CD4-positive, alpha-beta T cell treated with Interleukin-4 for 4 hours (primary cell): ENCODE data around the gene DHX30.
"Not testable (repeated sequence)": the region's sequence is repeated elsewhere in the genome, so short reads cannot be mapped to it uniquely, and the experiment has no call there.

Experiments
- DNase-seq: peaks from one replicate; pipeline ENCODE4 v3.0.0-alpha.2; 2020

DHX30 gene, protein sequence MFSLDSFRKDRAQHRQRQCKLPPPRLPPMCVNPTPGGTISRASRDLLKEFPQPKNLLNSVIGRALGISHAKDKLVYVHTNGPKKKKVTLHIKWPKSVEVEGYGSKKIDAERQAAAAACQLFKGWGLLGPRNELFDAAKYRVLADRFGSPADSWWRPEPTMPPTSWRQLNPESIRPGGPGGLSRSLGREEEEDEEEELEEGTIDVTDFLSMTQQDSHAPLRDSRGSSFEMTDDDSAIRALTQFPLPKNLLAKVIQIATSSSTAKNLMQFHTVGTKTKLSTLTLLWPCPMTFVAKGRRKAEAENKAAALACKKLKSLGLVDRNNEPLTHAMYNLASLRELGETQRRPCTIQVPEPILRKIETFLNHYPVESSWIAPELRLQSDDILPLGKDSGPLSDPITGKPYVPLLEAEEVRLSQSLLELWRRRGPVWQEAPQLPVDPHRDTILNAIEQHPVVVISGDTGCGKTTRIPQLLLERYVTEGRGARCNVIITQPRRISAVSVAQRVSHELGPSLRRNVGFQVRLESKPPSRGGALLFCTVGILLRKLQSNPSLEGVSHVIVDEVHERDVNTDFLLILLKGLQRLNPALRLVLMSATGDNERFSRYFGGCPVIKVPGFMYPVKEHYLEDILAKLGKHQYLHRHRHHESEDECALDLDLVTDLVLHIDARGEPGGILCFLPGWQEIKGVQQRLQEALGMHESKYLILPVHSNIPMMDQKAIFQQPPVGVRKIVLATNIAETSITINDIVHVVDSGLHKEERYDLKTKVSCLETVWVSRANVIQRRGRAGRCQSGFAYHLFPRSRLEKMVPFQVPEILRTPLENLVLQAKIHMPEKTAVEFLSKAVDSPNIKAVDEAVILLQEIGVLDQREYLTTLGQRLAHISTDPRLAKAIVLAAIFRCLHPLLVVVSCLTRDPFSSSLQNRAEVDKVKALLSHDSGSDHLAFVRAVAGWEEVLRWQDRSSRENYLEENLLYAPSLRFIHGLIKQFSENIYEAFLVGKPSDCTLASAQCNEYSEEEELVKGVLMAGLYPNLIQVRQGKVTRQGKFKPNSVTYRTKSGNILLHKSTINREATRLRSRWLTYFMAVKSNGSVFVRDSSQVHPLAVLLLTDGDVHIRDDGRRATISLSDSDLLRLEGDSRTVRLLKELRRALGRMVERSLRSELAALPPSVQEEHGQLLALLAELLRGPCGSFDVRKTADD

DNA sequence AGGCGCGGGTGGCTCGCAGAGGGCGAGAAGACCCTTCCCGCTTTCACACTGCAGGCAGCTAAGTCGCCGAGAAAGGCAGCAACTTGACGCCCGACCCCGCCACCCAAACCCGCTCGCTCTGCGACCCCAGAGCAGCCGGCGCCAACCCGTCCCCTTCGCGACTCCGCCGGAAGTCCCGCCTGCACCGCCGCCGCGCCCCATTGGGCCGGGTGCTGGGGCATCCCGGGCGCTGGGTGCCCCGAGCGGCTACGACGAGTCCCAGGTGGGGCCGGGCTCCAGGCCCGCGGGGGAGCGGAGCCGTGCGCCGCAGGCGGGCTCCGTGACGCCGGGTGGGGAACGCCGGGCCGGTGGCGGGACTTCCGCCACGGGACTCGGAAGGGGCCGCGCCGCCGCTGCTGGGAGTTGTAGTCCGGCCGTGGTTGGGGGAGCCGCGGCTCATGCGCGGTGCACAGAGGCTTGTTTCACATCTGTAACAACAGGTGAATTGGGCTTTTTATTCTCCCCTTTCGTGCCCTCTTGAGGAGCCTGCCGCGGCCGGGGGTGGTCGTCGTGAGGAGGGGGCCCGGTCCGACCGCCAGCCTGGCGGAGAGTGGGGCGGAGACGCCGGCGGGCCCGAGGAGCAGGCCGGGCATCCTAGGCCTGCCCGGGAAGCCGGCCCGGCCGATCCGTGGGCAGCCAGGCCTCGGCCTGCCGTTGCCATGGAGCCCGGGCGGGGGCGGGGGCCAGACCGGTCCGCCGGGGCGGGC lies at the start of gene DHX30:
Gene DHX30, plus strand, starts transcription at position 405 of the 746 bp plus-strand sequence. CDS start 7,546 bp downstream, outside the sequence.
- DNase-seq = peak; percentile 82

GRCh38 chr3:47758261-47759025 lies 44.5 kb upstream of the DHX30 start:
- DNase-seq = no peak

- not testable (repeated sequence) for DNase-seq
Measured at GRCh38 chr3:47760207-47760606, 42.7 kb upstream of the DHX30 start.

DNA sequence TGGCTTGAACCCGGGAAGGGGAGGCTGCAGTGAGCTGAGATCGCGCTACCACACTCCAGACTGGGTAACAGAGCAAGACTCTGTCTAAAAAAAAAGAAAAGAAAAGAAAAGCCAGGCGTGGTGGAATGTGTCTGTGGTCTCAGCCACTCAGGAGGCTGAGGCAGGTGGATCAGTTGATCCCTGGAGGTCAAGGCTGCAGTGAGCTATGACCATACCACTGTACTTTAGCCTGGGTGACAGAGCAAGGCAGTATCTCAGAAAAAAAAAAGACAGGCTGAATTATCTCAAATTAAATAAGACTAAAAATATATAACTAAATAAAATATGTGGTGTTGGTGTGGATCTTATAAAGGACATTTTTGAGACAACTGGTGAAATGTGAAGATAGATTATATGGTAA lies 41.9 kb upstream of the DHX30 start:
- DNase-seq = no peak

GRCh38 chr3:47762233-47762632 lies 40.7 kb upstream of the DHX30 start:
- DNase-seq = no peak

- DNase-seq = no peak
Measured at GRCh38 chr3:47766186-47766585, 36.8 kb upstream of the DHX30 start.

DNA sequence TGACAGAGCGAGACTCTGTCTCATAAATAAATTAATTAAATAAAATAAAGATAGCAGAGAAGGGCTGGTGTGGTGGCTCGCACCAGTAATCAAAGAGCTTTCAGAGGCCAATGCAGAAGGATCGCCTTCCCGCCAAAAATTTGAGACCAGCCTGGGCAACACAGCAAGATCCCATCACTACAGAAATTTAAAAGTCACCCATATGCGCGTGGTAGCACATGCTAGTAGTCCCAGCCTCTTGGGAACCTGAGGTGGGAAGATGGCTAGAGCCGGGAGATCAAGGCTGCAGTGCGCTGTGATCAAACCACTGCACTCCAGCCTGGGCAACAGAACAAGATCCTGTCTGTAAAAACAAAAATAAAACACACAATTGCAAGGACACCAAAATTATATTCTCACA lies 30.9 kb upstream of the DHX30 start:
- no peak for DNase-seq

DNA sequence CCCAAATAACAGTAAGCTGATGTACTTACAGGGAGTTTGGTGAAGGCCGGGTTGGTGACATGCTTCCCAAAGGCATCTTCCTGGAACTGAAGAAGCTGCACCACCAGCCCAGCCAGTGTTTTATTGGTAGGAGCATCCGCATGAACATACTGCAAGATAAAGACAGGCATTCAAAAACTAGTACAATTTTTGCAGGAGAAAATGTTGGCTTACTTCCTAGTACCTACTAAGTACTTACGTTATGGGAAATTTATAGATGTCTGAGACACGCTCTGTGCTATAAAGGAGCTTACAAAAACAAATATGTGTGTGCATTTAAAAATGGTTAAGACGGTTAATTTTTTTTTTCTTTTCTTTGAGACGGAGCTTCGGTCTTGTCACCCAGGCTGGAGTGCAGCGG lies 30.1 kb upstream of the DHX30 start:
- DNase-seq = no peak

DNA sequence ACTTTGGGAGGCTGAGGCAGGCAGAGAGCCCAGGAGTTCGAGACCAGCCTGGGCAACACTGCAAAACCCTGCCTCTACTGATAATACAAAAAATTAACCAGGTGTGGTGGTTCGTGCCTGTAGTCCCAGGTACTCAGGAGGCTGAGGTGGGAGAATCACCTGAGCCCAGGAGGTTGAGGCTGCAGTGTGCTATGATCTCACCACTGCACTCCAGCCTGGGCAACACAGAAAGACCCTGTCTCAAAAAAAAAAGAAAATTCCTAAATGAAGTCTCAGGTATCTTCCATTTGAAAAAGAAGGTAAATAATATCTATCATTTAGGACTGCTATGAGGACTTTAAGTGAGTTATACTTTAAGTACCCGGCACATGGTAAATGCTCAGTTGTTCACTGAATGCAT lies 24.2 kb upstream of the DHX30 start:
- DNase-seq = no peak

DNA sequence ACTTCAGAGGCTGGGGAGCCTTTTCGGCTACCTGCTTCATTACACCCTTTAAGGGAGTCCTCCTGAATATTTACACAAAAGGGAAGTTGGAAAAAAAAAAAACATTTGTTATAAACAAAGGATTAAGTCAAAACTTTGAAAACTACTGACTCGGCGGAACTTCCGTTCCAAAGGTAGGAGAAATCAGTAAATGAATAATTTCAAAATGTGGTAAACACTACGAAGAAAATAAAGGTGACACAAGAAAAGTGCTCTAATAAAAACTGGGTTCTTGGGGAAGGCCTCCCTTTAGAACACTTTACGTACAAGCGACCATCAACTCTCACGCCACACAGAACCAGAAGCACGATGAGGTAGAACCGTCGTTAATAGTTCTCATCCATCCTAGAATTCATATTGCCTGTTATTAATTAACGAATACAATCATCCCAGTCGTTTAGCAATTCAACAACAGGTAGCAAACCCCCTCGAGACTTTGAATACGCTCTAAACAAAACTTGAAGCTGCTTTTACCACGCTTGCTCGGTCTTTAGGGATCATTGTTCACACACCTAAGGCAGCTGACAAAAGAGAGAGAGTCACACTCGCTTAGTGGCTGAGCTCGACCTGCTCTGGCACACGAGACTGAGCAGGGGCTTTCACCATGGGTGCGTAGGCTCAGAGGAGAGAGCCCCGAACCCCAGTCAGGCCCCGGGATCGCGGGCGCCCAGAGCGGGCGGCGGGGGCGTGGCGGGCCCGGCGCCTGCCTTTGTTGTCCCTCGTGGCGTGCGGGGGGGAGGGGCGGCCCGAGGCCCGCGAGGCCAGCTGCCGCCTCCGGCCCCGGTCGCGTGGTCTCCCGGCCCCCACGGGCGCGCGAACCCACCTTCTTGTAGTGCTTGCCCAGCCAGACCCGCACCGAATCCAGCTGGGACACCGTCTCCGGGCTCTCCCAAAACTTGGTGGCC lies 21.9 kb upstream of the DHX30 start:
- DNase-seq = peak; percentile 35

GRCh38 chr3:47781685-47782445 lies 21.1 kb upstream of the DHX30 start, which contains the start of gene SMARCC1:
SMARCC1 (minus strand) TSS chr3:47781893; CDS start chr3:47781797, 96 bp downstream.
- DNase-seq = peak; percentile 96

DNA sequence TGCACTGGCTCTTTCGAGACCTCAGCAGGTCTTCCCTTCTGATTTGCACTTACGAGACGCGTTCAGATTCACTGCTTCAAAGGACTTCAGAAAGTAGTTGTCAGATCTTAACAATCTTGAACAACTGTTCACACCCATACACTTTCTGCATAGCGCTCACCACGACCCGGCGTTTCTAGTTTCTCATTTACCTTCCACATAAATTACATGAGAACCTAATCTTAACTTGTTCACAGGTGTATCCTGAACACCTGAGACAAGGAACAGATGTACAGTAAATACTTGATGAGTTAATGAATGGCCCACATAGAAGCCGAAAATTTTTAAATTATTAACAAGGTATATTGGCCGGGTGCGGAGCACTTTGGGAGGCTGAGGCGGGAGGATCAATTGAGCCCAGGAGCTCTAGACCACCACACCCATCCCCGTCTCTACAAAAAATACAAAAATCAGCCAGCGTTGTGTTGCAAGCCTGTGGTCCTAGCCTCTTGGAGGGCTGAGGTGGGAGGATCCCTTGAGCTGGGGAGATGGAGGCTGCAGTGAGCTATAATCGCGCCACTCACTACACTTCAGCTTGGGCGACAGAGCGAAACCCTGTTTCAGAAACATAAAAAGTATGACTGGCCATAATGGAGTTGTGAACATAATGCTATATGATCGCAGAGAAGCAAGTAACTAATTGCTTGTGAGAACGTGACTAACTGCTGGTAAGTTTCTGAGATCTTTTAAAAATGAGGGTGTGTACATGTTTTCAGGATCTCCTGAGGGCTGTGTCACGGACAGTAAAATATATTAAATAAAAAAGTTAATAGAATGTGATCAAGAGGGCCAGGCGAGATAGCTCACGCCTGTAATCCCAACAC lies 20.3 kb upstream of the DHX30 start:
- no peak for DNase-seq

DNA sequence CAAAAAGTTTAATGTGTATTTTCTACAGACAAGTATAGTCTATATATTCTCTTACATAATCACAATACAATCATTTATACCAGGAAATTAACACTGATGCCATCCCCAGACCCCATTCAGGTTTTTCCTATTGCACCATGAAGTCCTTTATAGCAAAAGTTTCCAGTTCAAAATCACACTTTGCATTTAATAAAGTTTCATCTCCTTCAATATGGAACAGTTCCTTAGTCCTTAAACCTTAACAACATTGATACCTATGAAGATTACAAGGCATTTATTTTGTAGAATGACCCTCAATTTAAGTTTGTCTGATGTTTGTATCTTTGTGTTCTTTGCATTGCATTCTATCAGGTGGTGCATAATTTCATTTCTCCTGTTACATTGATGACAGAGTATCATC lies 19.3 kb upstream of the DHX30 start:
- DNase-seq = no peak

- no peak for DNase-seq
Measured at GRCh38 chr3:47791193-47791855, 11.6 kb upstream of the DHX30 start.

DNA sequence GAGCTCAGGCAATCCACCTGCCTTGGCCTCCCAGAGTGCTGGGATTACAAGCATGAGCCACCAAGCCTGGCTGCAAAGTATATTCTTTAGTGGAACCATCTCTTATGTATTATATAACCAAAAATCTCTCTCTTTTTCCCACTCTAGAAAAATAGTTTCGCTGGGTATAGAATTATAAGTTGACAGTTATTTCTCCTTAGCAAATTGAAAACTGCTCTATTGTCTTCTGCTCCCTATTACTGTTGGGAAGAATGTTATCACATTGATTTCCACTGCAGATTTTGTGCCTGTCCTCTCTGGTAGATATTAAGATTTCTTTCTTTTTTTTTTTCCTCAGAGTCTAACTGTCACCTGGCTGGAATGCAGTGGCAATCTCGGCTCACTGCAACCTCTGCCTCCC lies 10.2 kb upstream of the DHX30 start:
- DNase-seq = no peak

GRCh38 chr3:47794544-47794943 lies 8.4 kb upstream of the DHX30 start:
- no peak for DNase-seq

- no peak for DNase-seq
Measured at GRCh38 chr3:47799733-47800132, 3.2 kb upstream of the DHX30 start.

- DNase-seq = no peak
Measured at GRCh38 chr3:47803480-47804025, 615 bp downstream of the DHX30 start.
